Epithelial cell of esophagus (primary cell): ENCODE results near the gene ECEL1.
A peak's percentile ranks its signal among the peaks of the same experiment; 100 is the strongest.
"Not testable (repeated sequence)": the region's sequence is repeated elsewhere in the genome, so short reads cannot be mapped to it uniquely, and the experiment has no call there.

Source experiments
- DNase-seq: peaks from one replicate; pipeline ENCODE4 v3.0.0; 2010; ENCODE audit warnings: low read depth
- H3K4me3 ChIP-seq: 2 replicates; pipeline ENCODE4 v1.5.1; 2011; ENCODE audit warnings: mild to moderate bottlenecking, low read length, control low read depth
- TF ChIP-seq, protein P1 (sequence below): IDR thresholded peaks from 2 replicates; pipeline ENCODE4 v1.5.1; 2011; ENCODE audit warnings: low read depth, mild to moderate bottlenecking, low read length, control low read depth, inconsistent platforms; ENCODE audit not compliant: insufficient read depth; ENCODE audit errors: missing control alignments

The ECEL1 gene

DNA sequence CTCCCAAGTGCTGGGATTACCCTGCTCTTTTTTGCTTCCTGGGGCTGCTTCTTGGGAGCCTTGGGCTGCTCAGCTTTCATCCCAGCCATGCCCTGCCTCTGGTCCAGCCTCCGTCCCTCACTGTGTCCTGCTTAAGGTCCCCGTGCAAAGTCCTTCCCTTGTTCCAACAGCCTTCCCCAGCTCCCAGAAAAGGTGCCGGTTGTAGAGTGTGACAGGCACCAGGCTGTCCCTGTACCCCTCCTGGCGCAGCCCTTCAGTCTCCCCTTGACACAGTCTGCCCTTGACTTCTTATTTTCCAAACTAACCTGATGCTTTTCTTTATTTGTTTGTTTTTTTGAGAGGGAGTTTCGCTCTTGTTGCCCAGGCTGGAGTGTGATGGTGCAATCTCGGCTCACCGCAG is 51.8 kb downstream of the ECEL1 start:
- DNase-seq, result no peak
- TF ChIP-seq, protein P1, sequence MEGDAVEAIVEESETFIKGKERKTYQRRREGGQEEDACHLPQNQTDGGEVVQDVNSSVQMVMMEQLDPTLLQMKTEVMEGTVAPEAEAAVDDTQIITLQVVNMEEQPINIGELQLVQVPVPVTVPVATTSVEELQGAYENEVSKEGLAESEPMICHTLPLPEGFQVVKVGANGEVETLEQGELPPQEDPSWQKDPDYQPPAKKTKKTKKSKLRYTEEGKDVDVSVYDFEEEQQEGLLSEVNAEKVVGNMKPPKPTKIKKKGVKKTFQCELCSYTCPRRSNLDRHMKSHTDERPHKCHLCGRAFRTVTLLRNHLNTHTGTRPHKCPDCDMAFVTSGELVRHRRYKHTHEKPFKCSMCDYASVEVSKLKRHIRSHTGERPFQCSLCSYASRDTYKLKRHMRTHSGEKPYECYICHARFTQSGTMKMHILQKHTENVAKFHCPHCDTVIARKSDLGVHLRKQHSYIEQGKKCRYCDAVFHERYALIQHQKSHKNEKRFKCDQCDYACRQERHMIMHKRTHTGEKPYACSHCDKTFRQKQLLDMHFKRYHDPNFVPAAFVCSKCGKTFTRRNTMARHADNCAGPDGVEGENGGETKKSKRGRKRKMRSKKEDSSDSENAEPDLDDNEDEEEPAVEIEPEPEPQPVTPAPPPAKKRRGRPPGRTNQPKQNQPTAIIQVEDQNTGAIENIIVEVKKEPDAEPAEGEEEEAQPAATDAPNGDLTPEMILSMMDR, result no peak
- H3K4me3 ChIP-seq, result no peak overlapping the region

DNA sequence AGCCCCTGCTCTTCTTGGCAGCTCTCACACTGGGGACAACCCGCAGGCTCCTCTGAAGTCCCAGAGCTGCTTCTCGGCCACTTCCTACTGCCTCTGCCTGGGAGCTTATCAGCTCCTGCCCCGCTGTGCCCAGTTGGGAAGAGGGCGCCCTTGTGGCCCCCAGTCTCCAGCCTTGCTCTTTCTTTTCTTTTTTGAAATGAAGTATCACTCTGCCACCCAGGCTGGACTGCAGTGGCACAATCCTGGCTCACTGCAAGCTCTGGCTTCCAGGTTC is 52.3 kb downstream of the ECEL1 start:
- no peak for DNase-seq
- no peak overlapping the region for H3K4me3 ChIP-seq
- TF ChIP-seq, protein P1, result no peak

DNA sequence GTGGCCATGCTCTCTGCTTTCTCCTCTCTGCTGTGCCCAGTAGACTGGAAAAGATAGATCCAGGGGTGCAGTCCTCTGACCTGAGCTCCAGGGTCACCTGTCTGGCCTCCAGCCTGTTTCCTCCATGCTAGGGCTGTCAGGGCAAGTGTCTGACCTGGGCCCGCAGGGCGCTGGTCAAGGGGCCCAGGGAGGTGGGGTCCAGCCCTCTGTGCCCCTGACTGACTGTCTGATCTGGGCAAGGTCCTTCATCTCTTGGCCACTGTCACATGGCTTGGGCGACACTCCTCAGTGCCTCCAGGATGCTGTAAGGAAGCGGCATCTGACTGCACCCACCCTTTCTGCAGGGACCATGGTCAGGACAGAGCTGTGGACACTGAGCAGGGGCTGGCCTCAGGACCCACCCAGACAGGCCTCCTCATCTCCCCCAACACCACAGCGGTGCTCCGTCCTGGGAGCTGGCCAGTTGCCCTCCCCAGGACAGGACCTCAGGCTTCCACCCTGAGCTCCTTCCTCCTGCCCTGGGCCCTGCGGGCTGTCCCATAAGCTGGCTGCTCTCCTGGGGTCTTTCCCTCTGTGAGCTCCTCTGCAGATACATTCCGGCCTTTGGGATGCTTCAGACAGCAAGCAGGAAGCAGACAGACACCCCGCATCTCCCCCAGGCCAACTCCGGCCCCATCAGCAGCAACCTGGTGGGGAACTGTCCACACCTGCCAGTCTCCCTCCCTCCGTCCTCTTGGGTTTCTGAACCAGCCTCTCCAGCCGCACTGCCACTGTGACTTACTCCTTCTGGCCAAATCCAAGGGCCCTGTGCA is 52.9 kb downstream of the ECEL1 start:
- TF ChIP-seq, protein P1, result no peak
- no peak overlapping the region for H3K4me3 ChIP-seq
- no peak for DNase-seq

DNA sequence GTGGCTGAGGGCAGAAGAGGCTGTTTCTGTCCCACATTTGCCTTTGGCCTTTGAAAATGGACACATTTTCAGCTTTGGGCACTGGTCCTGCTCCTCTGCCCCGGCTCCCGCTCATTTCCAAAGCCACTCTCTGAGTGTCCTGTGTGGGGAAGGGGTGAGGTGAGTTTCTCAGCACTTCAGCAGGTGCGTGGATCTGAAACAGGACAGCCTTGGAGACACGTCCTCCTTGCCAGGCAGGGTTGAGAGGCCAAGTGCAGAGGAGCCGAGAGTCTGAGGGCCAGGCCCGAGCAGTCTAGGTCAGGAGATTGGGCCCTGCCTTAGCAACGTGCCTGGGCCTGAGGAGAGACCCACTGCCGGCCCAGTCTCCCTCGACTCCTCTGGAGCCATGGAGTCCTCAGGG is 53.5 kb downstream of the ECEL1 start:
- DNase-seq, result no peak
- no peak overlapping the region for H3K4me3 ChIP-seq
- TF ChIP-seq, protein P1, result no peak

DNA sequence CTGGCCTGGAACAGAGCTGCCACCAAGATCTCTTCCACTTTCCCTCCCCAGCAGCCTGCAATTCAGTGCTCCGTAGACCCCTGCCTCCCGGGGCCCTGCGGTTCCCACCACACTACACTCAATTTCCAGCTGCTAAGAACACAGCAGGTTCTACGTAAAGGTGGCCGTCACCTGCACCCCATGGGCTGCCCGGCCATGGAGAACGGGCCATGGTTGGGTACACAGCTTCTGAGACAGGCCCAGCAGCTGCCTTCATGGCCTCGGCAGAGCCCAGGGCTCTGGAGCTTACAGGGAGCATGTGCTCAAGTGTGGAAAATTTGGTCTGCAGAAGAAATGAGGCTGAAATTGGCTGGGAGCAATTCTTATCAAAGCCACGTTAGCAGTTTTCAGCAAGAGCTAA is 54.0 kb downstream of the ECEL1 start:
- DNase-seq, H3K4me3 ChIP-seq: not testable (repeated sequence)

DNA sequence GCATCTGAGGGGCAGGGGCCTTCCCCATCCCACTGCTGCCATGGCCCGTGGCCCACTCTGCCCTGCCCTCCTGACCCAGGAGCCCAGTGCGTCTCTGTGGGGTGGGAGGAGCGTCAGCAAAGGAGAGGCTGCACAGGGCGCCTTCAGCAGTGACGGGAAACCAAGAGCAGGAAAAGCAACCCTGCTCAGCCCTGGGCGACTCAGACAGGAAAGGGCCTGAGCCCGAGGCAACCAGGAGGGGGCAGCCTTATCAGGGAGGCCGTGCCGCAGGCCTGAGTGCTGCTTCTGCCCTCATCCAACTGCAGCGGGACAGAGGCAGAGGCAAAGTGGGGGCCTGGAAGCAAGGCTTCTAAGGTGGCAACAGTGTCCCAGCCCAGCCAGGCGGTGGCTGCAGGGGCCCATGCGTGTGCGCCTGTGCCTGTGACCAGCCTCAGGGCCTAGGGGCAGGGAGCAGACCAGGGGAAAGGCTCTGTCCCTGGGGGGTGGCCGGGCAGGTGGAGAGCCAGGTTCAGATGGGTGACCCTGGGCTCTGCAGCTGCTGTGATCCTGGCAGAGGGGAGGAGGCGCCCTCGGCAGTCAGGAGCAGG is 54.9 kb downstream of the ECEL1 start:
- peak; percentile 18 for DNase-seq
- no peak overlapping the region for H3K4me3 ChIP-seq
- TF ChIP-seq, protein P1, result no peak

DNA sequence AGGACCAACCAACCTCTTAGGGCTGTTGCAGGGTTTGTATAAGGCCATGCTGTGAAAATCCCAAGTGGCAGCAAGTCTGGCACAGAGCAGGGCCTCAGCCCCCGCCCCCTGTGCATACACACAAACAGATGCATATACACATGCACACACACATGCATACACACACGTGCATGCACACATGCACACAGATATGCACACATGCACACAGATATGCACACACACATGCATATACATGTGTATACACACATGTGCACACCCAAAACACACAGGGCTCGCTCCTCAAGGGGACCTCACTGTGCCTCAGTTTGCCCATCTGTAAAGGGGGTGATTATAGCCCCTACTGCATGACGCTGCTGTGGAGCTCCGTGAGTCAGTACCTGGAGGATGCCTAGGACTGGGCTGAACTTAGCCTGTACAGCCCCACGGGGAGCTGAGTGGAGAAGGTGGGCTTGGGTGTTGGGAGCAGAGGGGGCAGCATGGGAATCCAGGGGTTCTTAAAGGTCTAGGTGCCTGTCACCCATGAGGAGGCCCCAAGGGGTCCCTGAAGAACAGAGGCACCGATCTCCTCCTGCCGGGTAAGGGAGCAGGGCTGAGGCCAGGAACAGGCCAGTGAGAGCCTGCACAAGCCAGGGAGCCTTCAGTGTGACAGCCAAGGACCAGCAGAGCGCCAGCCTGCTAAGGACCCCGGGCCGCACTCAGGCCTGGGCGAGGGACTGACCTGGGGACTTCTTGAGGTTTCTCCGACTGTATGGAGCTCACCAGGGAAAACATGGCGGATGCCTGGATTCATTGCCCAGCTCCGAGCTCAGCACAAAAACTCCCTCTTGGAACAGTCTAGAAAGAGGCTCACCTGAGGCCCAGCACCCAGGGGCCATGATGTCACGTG is 55.7 kb downstream of the ECEL1 start:
- TF ChIP-seq, protein P1, result no peak
- H3K4me3 ChIP-seq, result no peak overlapping the region
- DNase-seq, result no peak
